Left lobe of liver (tissue), 2 donors: ENCODE results near the gene NOBOX. TPM values are rescaled to one million over a fixed set of nuclear protein-coding genes. Genes with fewer than 3 reads are reported as not detected.
A peak's percentile ranks its signal among the peaks of the same experiment; 100 is the strongest.
"Not testable (repeated sequence)": the region's sequence is repeated elsewhere in the genome, so short reads cannot be mapped to it uniquely, and the experiment has no call there.

Experiments
- ATAC-seq: fragments of 200-7000 bp; cut with Tn5 transposase; one replicate; pipeline ENCODE4 v1.9.1; 2020; ENCODE audit warnings: mild to moderate bottlenecking, moderate library complexity
- DNase-seq: peaks from one replicate; pipeline ENCODE4 v3.0.0-alpha.2; 2020; ENCODE audit warnings: low spot score
- total RNA-seq: library from RNA; stranded (reverse); gene quantifications from one replicate; pipeline ENCODE4 v1.2.1, GENCODE V29; 2021
- donor health status: DM: no; HTN: no; CAD: no; lungs with moderate emphysema.
- donor health status: DM: no; HTN: yes; CAD: no.

Gene NOBOX
- total RNA-seq: not detected

DNA sequence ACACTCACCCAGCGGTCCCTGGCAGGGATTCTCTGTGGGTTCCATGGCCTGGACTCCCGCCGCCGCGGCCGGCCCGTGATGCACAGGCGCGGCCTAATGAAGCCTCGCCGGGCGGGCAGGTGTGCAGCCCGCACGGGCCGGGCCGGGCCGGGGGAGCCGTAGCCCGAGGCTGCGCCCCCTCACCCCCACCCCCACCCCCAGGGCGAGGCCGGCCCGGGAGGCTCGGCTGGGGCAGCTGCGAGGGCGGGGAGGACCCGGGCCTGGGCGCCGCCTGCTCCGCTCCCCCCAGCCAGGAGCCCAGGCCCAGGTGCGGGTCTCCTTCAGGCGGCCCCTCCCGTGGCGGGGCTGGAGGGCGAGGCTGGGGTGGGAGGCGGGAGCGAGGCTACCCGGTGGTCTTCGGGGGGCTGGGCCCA is at the start of gene NOBOX:
TSS of gene NOBOX (minus strand) at position 45 of the 413 bp plus-strand sequence.
- no peak for DNase-seq

DNA sequence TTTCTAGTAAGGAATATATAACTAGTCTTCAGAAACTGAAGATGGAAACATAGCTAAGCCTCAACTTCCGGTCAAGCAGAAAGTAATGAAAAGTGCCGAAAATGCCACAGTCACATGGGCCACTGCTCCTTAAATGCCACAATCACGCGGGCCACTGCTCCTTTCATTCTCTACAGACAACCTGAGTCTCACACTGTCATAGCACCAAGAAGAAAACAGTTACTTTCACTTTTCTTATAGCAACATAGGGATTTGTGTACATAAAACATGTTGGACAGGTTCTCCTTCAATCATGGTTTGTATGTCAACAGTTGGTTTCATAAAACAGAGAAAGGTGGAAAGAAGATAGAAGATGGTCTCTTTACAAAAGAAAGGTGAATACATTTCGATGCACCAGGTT is 48.6 kb upstream of the NOBOX start:
- DNase-seq (no peak), ATAC-seq (no peak)

More for the DNA sequence above, at the start of gene NOBOX:
- ATAC-seq: no peak

DNA sequence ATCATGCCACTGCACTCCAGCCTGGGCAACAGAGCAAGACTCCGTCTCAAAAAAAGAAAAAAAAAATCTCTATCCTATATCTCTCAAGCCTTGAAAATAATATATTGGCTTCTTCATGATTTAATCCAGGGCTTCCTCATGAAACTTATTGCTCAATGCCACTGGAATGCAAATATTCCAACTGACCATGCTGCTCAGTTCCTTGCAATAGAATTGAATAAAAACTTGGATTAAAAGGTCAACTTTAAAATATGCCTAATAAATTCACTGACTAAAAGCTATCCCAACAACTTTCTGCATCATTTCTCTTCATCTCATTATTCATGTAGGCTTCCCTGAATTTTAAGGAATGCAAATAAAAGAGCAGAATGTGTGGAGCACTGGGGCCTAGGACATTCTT is 42.1 kb upstream of the NOBOX start:
- ATAC-seq: no peak
- no peak for DNase-seq

DNA sequence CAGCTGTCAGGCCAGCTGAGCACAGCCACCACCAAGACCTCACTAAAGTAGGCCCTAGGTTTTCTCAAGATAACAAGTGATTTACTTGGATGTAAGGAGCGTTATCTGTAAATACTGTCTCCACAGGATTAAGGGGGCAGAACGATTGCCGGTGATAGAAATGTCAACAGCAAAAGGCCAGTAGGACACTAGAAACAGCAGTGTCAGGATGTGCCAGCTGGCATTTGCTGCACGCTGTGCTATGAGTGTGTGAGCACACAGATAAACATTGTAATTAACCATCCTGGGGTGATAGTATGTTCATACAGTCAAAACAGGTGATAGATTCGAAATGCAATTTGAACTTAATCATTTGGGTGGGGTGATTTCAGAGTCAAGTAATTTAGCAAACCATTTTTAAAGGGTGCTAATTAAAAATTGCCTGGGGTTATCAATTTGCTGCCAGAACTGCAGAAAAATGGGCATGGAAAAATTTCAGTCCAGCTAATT is 36.3 kb upstream of the NOBOX start:
- peak; percentile 62 for ATAC-seq
- DNase-seq: no peak

DNA sequence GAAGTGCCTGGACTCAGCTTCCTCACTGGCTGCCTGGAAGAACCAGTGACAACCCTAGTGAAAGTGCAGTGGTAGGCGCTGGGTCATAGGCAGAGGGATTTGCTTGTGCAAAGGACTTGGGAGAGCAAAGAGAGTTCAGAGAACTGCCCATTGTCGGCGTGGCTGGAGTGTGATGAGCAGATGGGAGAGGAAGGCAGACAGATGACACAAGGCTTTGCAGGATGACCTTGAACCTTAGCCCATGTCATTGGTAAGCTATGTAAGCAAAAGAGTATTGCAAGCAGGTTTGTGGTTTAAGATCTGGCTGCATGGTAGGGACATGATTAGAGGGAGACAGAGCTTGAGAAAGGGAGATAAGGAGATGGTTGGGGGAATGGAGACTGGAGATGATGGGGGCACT is 35.3 kb upstream of the NOBOX start:
- ATAC-seq: no peak

DNA sequence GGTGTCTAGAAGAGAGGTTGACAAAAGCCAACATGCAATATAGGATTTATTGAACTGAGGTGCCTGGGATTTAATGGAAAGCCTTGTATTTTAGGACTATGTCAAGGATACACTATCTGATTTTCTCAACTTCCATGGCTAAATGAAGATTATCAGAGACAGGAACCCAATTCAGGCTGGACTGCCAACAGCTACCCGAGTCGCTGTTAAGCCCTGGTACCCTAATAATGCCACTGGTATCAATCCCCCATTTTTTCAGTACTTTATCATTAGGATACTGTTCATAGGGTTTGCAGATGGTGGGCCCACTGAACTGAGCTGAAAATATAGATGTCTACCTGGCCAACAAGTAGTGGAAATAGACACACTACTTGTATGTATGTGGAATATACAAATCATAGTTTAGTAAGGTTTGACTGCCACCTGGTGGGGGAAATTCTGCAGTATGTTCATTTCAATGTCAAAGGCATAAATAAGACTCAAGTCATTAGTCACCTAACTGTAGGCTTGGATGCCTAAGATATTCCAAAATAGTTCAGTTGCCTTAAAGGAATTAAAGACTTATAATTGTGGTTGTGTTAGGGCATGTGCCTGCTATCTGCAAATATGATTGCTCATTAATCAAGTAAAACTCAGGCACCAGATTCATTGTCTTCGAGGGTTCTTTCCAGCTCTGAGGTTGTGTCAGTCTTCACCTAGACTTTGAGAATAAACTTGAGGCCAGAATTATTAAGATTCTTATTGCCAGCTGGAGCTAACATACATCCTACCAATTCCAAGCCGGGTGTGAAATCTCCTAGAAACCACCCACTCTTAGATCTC is 34.1 kb upstream of the NOBOX start:
- DNase-seq (no peak), ATAC-seq (peak; percentile 88)

More for the DNA sequence above, 35.3 kb upstream of the NOBOX start:
- DNase-seq: no peak

DNA sequence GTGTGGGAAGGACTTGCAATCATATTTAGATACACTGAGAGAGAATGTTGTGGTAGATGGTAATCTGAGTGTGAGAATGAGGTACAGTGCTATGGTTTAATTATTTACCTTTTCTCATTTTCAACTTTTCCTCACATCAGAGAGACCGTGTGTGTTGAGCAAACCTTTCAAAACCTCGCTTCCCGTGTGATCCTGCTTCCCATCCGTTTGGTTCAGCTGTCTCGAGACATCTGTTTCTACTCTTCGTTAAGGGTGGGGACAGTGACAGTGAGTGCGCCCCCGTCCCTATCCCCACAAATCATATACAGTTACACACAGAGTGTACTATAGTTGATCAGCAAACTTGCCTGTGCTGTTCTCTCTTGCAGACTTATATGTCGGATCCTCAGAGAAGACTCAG is 33.0 kb upstream of the NOBOX start:
- DNase-seq (no peak), ATAC-seq (no peak)

DNA sequence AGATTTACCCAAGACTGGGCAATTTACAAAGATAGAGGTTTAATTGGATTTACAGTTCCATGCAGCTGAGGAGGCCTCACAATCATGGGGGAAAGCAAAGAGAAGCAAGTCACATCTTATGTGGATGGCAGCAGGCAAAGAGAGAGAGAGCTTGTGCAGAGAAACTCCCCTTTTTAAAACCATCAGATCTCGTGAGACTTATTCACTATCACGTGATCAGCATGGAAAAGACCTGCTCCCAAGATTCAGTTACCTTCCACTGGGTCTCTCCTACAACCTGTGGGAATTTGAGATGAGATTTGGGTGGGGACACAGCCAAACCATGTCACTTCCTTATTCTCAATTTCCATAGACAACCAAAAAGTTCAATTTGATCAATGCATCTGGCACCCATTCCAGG is 24.9 kb upstream of the NOBOX start:
- DNase-seq (no peak), ATAC-seq (no peak)

DNA sequence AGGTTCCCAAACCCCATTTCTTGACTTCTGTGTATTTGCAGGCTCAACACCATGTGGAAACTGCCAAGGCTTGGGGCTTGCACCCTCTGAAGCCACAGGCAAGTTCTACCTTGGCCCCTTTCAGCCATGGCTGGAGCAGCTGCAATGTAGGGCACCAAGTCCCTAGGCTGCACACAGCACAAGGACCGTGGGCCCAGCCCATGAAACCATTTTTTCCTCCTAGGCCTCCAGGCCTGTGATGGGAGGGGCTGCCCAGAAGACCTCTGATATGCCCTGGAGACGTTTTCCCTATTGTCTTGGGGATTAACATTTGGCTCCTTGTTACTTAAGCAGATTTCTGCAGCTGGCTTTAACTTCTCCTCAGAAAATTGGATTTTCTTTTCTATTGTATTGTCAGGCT is 24.0 kb upstream of the NOBOX start:
- ATAC-seq, DNase-seq: not testable (repeated sequence)

DNA sequence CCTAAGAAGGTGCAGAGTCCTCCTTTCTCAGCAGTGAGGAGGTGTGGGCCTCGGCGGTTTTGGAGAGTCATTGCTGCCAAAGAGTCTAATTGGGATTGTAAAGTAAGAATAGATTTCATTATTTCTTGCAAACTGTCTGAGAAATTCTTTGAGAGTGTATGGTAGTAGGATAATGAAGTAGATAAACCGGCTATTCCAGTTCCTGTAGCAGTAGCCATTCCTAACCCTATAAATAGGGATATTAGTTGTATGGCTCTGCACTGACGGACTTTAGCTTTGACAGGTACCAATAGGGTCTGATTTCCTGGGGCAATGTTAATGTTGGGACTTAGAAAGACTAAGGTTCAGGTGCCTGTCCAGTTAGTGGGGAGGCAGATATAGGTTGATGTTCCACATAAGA is 15.4 kb upstream of the NOBOX start:
- ATAC-seq, DNase-seq: not testable (repeated sequence)

DNA sequence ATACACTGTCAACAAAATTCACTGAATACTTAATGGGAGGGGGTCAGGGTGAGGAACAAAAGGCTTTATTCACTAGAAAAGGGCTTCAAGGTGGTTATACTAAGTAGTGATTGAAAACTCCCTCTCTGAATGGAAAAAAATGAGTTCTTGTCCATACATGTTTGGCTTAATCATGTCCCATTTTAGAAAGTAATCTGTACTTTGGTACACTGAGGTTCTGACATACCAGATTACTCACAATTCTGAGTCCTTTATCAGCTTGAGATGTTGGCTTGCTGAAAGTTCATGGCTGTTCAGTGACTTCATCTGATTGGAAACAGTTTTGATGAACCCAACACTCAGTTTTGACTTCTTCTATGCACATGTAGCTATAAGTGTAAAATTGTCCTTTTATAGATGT is 12.8 kb upstream of the NOBOX start:
- no peak for ATAC-seq
- DNase-seq: no peak

DNA sequence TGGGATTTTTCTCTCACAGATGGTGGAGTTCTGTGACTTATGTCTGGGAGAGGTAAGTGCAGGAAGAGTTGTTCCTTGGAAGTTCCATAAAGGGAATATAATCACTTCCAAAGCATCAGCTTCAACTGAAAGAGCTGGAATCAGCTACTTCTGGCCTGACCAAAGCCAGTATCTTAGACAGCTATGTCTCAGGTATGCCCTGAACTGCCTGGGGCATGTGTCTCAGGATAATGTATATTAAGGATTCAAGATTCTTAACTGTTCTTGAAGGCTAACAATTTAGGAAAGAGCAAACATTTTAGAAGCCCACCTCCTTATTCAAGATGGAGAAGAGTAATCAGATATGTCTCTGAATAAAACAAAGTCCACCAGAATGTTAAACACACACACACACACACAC is 12.4 kb upstream of the NOBOX start:
- DNase-seq: no peak
- no peak for ATAC-seq

DNA sequence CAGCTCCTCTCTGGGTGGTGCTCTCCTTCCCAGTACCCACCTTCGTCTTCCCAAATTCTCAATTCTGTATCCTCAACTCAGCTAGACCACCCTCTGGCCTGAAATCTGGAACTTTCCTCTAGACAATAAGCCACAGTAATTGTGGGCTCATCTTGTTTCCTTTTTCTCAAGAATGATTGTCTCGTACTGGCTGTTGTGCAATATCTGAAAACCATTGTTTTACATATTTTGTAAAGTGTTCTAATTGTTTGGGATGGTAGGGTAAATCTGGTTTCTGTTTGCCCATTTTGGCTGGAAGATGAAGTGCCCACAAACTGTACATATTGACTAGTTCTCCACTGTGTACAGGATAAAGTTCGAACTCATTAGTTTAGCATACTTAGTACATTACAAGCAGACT is 11.3 kb upstream of the NOBOX start:
- DNase-seq: no peak
- no peak for ATAC-seq

DNA sequence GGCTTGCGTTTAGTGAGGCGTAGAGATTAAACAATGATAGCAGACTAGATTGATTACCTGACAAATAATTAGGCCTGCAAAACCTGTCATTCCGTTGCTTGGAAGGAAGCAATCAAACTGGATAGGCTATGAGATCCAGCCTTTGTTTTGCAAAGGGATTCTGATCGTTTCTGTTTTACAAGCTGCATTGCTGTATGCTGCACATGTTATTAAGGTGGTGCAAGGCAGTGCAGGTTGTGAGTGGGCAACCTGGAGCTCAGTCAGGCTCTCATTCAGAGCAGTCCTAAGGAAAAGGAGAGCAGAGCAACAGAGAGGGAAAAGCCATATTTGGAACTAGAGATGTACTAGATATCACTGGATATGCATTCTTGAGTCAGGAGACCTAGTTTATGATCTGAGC is 6.9 kb upstream of the NOBOX start:
- DNase-seq (no peak), ATAC-seq (no peak)

DNA sequence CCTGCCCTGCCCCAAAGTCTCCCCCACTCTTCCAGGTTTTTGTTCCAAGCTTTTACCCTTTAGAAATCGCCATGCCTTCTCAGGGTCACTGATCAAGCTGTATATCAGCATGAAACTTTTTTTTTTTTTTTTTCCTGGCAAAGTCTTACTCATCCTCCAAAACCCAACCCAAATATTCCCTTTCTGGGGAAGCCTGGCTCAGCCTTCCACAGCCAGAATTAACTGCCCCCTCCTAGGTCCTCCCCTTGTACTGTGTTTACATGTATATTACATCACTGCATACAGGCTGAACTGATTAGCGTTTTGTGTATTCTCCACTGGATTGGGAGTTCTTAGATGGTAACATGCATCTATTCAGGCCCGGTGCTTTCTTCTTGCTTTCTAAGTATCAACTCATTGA is 4.6 kb upstream of the NOBOX start:
- DNase-seq: no peak
- ATAC-seq: no peak

DNA sequence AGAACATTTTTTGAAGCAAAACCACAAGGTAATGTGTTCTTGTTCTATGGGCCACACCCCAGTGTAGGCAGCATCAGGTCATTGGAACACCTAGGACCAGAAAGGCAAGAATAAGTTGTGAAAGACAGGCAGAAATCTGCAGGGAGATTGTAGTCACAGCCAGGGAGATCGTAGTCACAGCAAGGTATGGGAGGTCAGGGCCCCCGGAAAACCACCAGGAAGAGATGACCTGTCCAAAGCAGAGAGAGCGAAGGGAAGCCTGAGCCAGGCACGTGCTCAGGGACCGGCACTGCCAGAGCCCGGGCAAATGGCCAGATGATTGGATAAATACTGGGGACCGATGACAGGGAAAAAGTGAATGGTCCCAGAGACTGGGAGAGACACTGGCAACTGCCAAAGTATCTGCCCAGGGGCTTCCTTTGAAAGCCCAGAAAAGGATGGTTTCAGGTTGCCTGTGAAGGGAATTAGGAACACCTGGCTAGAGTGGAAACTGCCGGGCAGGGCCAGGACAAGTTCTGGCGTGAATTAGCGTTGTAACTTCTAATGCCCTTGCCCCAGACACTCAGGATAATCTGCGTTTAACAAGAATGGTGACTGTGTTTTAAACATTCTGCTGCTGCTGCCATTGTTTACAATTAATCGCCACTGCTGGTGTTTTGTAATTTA is 3.9 kb upstream of the NOBOX start:
- DNase-seq: no peak
- ATAC-seq: peak; percentile 28

DNA sequence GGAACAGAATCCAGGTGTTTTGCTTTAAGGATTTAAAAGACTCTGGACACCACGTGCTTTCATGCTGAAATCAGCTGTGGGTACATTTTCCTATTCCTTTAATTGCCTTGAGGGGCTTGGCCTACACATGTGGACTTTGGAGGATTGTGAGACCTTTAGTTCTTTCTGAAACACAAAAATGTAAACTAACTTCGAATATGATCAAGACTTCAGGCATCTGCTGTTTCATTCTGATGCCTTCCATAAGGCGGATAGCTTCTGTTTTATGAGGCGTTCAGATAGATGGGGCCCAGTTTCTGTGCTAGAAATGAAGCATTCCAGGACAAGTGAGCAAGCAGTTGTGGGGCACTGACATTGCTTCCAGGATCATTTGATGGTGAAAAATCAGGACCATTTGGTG is 1.5 kb upstream of the NOBOX start:
- DNase-seq: no peak
- no peak for ATAC-seq

DNA sequence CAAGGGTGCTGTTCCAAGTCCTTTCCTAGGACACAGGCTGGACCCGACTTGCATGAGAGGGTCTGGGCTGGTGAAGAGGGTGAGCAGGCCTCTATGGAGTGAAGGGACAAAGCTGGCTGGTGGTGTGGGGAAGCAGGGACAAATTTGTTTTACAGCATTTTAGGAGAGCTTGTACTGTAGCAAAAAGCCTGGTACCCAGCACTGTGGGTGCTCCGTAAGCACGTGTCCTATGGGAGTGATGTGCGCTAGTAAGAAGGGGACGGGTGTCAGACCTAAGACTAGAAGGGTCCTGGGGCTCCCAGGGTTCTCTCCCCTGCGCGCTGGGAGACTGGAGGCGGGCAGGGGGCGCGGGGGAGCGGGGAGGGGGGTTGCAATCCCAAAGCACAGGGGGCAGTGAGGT is 391 bp downstream of the NOBOX start:
- ATAC-seq (no peak), DNase-seq (no peak)

DNA sequence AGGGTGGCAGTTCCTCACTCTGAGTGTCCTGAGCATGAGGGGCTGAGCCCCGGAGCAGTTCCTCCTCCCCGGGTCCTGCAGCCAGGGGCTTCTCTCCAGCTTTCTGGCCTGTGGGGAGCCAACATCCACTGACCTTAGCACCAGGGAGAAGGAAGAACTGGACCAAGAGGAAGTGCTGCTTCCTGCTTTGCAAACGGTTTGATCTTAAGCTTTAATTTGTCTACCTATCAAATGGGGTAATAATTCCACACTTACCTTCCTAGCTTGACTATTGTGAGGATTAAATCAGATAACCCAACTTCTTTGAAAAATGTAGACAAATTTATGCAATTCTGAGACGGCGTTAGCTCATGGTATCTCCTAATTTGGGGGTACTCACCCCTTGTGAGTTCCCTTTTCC is 2.0 kb downstream of the NOBOX start:
- DNase-seq (no peak), ATAC-seq (no peak)

DNA sequence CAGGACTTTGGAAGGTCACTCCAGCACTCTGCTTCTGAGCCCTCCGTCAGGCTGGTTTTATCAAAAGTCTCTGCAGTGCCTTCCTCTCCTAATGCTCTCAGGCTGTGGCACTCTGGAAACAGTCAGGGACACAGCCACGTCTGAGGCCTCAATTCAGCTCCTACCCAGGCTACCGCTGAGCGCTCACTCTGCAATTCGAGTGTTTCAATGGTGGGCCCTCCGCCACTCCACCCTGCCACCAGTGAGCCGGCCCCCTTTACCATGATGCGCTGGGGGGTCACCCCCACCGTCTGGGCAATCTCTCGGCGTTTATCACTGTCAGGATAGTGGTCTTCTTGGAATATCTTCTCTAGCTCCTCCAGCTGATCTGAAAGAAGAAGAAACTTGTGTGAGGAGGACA is 3.5 kb downstream of the NOBOX start:
- no peak for ATAC-seq
- DNase-seq: no peak

DNA sequence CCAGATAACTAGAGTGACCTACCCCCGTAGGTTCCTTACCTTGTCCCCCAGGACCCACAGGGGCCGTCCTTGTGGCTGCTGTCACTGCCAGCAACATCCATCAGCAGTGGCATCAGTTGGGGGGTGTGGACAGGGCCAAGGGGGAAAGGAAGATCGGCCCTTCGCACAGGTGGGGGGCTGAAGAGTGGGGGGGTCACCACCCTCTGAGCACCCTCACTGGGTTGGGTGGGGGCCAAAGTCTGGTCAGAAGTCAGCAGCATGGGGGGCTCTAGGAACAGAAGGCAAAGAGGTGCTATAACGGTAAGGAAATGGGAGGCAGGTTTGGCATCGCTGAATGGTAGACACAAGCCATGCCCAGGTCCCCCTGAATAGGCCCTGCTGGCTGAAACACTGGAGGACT is 4.6 kb downstream of the NOBOX start:
- DNase-seq (no peak), ATAC-seq (no peak)

DNA sequence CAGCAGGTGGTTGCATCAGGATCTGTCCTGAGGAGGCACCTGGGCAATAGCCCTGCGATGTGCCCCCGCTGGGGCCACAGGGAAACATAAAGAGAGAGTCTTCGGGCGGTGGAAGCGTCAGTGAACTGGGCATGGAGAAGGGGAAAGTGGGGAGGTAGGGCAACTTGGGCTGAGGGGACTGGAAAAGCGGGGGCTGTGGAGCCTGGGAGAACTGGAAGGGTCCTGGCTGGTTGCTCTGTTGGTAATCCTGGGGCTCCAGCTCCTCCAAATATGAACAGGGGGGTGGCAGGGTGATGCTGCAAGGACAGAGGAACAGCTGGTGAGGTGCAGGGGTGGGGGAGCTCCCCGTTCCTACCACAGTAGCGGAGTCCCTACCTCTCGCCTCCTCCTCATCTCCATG is 5.2 kb downstream of the NOBOX start:
- DNase-seq (no peak), ATAC-seq (no peak)
